ENCODE measurements around the gene SERPINE2.

The SERPINE2 gene

GRCh38 chr2:224062481-224063297, 23.6 kb upstream of the SERPINE2 start:
- TF ChIP-seq CTCF (IDR thresholded peaks at IDR 0.05; ENCODE audit: low read depth, low read length): no peak

GRCh38 chr2:224060783-224061482, 21.8 kb upstream of the SERPINE2 start:
- TF ChIP-seq CTCF (IDR thresholded peaks at IDR 0.05; ENCODE audit: low read depth, low read length): no peak
- H3K4me3 ChIP-seq (ENCODE audit: low read depth, low read length): no peak overlapping the region

More at GRCh38 chr2:224062481-224063297, 23.6 kb upstream of the SERPINE2 start:
- H3K4me3 ChIP-seq (ENCODE audit: low read depth, low read length): no peak overlapping the region

GRCh38 chr2:224059178-224059577, 20.1 kb upstream of the SERPINE2 start:
- no peak for TF ChIP-seq CTCF (IDR thresholded peaks at IDR 0.05; ENCODE audit: low read depth, low read length)
- H3K4me3 ChIP-seq (ENCODE audit: low read depth, low read length): no peak overlapping the region

GRCh38 chr2:224058048-224058775, 19.1 kb upstream of the SERPINE2 start:
- no peak overlapping the region for H3K4me3 ChIP-seq (ENCODE audit: low read depth, low read length)
- TF ChIP-seq CTCF (IDR thresholded peaks at IDR 0.05; ENCODE audit: low read depth, low read length): 0 out of 2 replicates have a peak, but pooled peaks have one; percentile 5

- H3K4me3 ChIP-seq (ENCODE audit: low read depth, low read length): no peak overlapping the region
- no peak for TF ChIP-seq CTCF (IDR thresholded peaks at IDR 0.05; ENCODE audit: low read depth, low read length)
These were observed 17.8 kb upstream of the SERPINE2 start for GRCh38 chr2:224056889-224057288.

GRCh38 chr2:224055101-224055500, 16.0 kb upstream of the SERPINE2 start:
- TF ChIP-seq CTCF (IDR thresholded peaks at IDR 0.05; ENCODE audit: low read depth, low read length): no peak

More at GRCh38 chr2:224055101-224055500, 16.0 kb upstream of the SERPINE2 start:
- H3K4me3 ChIP-seq (ENCODE audit: low read depth, low read length): no peak overlapping the region
